H9 (cell line): Measurements from ENCODE around the gene DMD. TPM values are rescaled to one million over a fixed set of nuclear protein-coding genes. Genes with fewer than 3 reads are reported as not detected.

ENCODE experiments used
- DNase-seq: peaks from one replicate; pipeline ENCODE4 v3.0.0-alpha.2; 2017
- H2AFZ ChIP-seq: one replicate; pipeline ENCODE4 v1.6.1; 2013; ENCODE audit warnings: mild to moderate bottlenecking, low read length, control low read depth, moderate library complexity
- H2AK5ac ChIP-seq: 2 replicates; pipeline ENCODE4 v1.6.1; 2013; ENCODE audit warnings: low read length, control low read depth, mixed read lengths; ENCODE audit not compliant: insufficient read length
- H2BK120ac ChIP-seq: one replicate; pipeline ENCODE4 v1.6.1; 2013; ENCODE audit warnings: low read depth, mild to moderate bottlenecking, low read length, control low read depth, inconsistent platforms; ENCODE audit not compliant: poor library complexity, severe bottlenecking
- H2BK12ac ChIP-seq: 2 replicates; pipeline ENCODE4 v1.6.1; 2013; ENCODE audit warnings: low read length, control low read depth, mixed read lengths, low read depth; ENCODE audit not compliant: insufficient read length
- H2BK15ac ChIP-seq: 2 replicates; pipeline ENCODE4 v1.6.1; 2013; ENCODE audit warnings: low read depth, low read length, control low read depth
- H2BK20ac ChIP-seq: one replicate; pipeline ENCODE4 v1.6.1; 2013; ENCODE audit warnings: low read depth, mild to moderate bottlenecking, low read length, control low read depth, inconsistent platforms; ENCODE audit not compliant: poor library complexity, severe bottlenecking
- H2BK5ac ChIP-seq: 2 replicates; pipeline ENCODE4 v1.6.1; 2013; ENCODE audit warnings: low read length, control low read depth, mixed read lengths; ENCODE audit not compliant: insufficient read length
- H3K14ac ChIP-seq: 2 replicates; pipeline ENCODE4 v1.6.1; 2013; ENCODE audit warnings: low read length, control low read depth; ENCODE audit not compliant: insufficient read depth
- H3K18ac ChIP-seq: 2 replicates; pipeline ENCODE4 v1.6.1; 2013; ENCODE audit warnings: low read depth, mild to moderate bottlenecking, mixed read lengths, low read length, control low read depth; ENCODE audit not compliant: insufficient read length
- H3K23ac ChIP-seq: 2 replicates; pipeline ENCODE4 v1.6.1; 2013; ENCODE audit warnings: low read length, control low read depth, mixed read lengths, low read depth; ENCODE audit not compliant: insufficient read length
- H3K23me2 ChIP-seq: 2 replicates; pipeline ENCODE4 v1.6.1; 2013; ENCODE audit warnings: low read depth, mild to moderate bottlenecking, mixed read lengths, low read length, control low read depth; ENCODE audit not compliant: insufficient read length, poor library complexity, severe bottlenecking
- H3K27ac ChIP-seq: 2 replicates; pipeline ENCODE4 v1.5.1; 2013; ENCODE audit warnings: low read length, control low read depth, mixed read lengths, low read depth; ENCODE audit not compliant: insufficient read length
- H3K27me3 ChIP-seq: 2 replicates; pipeline ENCODE4 v1.6.1; 2013; ENCODE audit warnings: low read length, control low read depth, inconsistent platforms; ENCODE audit not compliant: insufficient read depth
- H3K4ac ChIP-seq: 2 replicates; pipeline ENCODE4 v1.6.1; 2013; ENCODE audit warnings: low read depth, mild to moderate bottlenecking, control low read depth, inconsistent platforms, low read length, moderate library complexity
- H3K4me1 ChIP-seq: 2 replicates; pipeline ENCODE4 v1.6.1; 2013; ENCODE audit warnings: low read length, control low read depth, inconsistent platforms; ENCODE audit not compliant: insufficient read depth
- H3K4me2 ChIP-seq: 2 replicates; pipeline ENCODE4 v1.6.1; 2013; ENCODE audit warnings: low read length, control low read depth, mixed read lengths; ENCODE audit not compliant: insufficient read length, insufficient read depth
- H3K56ac ChIP-seq: 2 replicates; pipeline ENCODE4 v1.6.1; 2013; ENCODE audit warnings: low read depth, mild to moderate bottlenecking, mixed read lengths, low read length, control low read depth; ENCODE audit not compliant: insufficient read length
- H3K79me1 ChIP-seq: 2 replicates; pipeline ENCODE4 v1.6.1; 2013; ENCODE audit warnings: low read depth, mild to moderate bottlenecking, moderate library complexity, low read length, control low read depth, inconsistent platforms; ENCODE audit not compliant: insufficient read depth, poor library complexity, severe bottlenecking
- H3K79me2 ChIP-seq: 2 replicates; pipeline ENCODE4 v1.6.1; 2013; ENCODE audit warnings: low read length, control low read depth, inconsistent platforms; ENCODE audit not compliant: insufficient read depth
- H3K9ac ChIP-seq: 2 replicates; pipeline ENCODE4 v1.6.1; 2013; ENCODE audit warnings: low read length, control low read depth, mixed read lengths; ENCODE audit not compliant: insufficient read length; ENCODE audit errors: extremely low read depth
- H3K9me3 ChIP-seq: one replicate; pipeline ENCODE4 v1.6.1; 2013; ENCODE audit warnings: low read depth, low read length, inconsistent platforms; ENCODE audit not compliant: control insufficient read depth
- H3T11ph ChIP-seq: one replicate; pipeline ENCODE4 v1.6.1; 2013; ENCODE audit warnings: mild to moderate bottlenecking, low read length, control low read depth, inconsistent platforms
- H4K20me1 ChIP-seq: one replicate; pipeline ENCODE4 v1.6.1; 2013; ENCODE audit not compliant: control insufficient read depth, insufficient read length, insufficient read depth
- H4K5ac ChIP-seq: 2 replicates; pipeline ENCODE4 v1.6.1; 2013; ENCODE audit warnings: low read depth, mild to moderate bottlenecking, mixed read lengths, low read length, control low read depth; ENCODE audit not compliant: insufficient read length
- H4K8ac ChIP-seq: replicated peaks from 2 replicates; pipeline ENCODE4 v1.6.1; 2013; ENCODE audit warnings: low read length, control low read depth, mixed read lengths, low read depth; ENCODE audit not compliant: insufficient read length
- H4K91ac ChIP-seq: 2 replicates; pipeline ENCODE4 v1.6.1; 2013; ENCODE audit warnings: low read depth, mild to moderate bottlenecking, moderate library complexity, mixed read lengths, low read length, control low read depth; ENCODE audit not compliant: insufficient read length
- H3K27ac Mint-ChIP-seq, 3 experiments: 2 replicates in 2 of 3; 3 replicates in 1 of 3; pipeline ENCODE4 v1.8.0; 2020 to 2021; ENCODE audit warnings: mixed read lengths in 3 of 3, mild to moderate bottlenecking in 1 of 3, moderate library complexity in 1 of 3
- H3K27me3 Mint-ChIP-seq: 2 replicates; pipeline ENCODE4 v1.8.0; 2021; ENCODE audit warnings: low read depth, mild to moderate bottlenecking, moderate library complexity, mixed read lengths
- H3K36me3 Mint-ChIP-seq, 3 experiments: 2 replicates in 2 of 3; 3 replicates in 1 of 3; pipeline ENCODE4 v1.8.0; 2020 to 2021; ENCODE audit warnings: low read depth in 3 of 3, mixed read lengths in 3 of 3; ENCODE audit not compliant: insufficient read depth in 1 of 3
- H3K4me1 Mint-ChIP-seq, 2 experiments: 2 replicates each; pipeline ENCODE4 v1.8.0; 2020; ENCODE audit warnings: mixed read lengths in 2 of 2
- H3K4me3 Mint-ChIP-seq, 2 experiments: 2 replicates in 1 of 2; 3 replicates in 1 of 2; pipeline ENCODE4 v1.8.0; 2020 to 2021; ENCODE audit warnings: mild to moderate bottlenecking in 2 of 2, mixed read lengths in 2 of 2, moderate library complexity in 1 of 2
- H3K9me3 Mint-ChIP-seq, 2 experiments: 2 replicates in 1 of 2; 3 replicates in 1 of 2; pipeline ENCODE4 v1.8.0; 2020; ENCODE audit warnings: mild to moderate bottlenecking in 2 of 2, mixed read lengths in 2 of 2, moderate library complexity in 1 of 2
- CTCF ChIP-seq: fragments of 200-600 bp; sonication (generic); conservative IDR thresholded peaks from 3 replicates; pipeline ENCODE4 v1.8.0; 2021; ENCODE audit warnings: antibody characterized with exemption, mild to moderate bottlenecking
- WGBS: extraction: QIAGEN DNeasy Blood & Tissue Kit; methylation state at CpG from one replicate; pipeline ENCODE4 v1.1.7; 2013; ENCODE audit warnings: missing lambda C conversion rate, low lambda C conversion rate, mixed read lengths; ENCODE audit not compliant: insufficient read length; ENCODE audit errors: extremely low coverage; 5-methylcytosine and 5-hydroxymethylcytosine counted together
- total RNA-seq: library from RNA; stranded (reverse); gene quantifications from 2 replicates; pipeline ENCODE4 v1.2.1, GENCODE V29; 2021

Gene DMD
- total RNA-seq, 1 experiment from 2014 or later, result 3.8 TPM

- H2BK12ac ChIP-seq, result no peak overlapping the region
- Mint-ChIP-seq H3K27ac (peak overlapping the region in 1 of 3 experiments; percentile 59; a peak in 1 of 7 replicates), H3K27me3 (no peaks in the 10 kb centered on the region; the same call in 1 of the 2 replicates), H3K4me3 (no peak overlapping the region), H3K9me3 (peaks cover 57 to 59% of the 10 kb centered on the region in 2 experiments), H3K36me3 (peaks cover 12 to 19% (median 18%) of the 10 kb centered on the region in 3 experiments), H3K4me1 (peaks cover 0 to 12% of the 10 kb centered on the region in 2 experiments; a peak in 2 of 4 replicates)
- H3K79me2 ChIP-seq, result no peaks in the 10 kb centered on the region
- no peaks in the 10 kb centered on the region for H4K20me1 ChIP-seq
- no peak overlapping the region for H3K18ac ChIP-seq
- H3K9me3 ChIP-seq, result peaks cover 8% of the 10 kb centered on the region
- no peaks in the 10 kb centered on the region for H3K79me1 ChIP-seq
- TF ChIP-seq CTCF, result no peak
- no peaks in the 10 kb centered on the region; the same call in 1 of the 2 replicates for H3K4me1 ChIP-seq
- H3K4ac ChIP-seq, result no peak overlapping the region
- H3K56ac ChIP-seq, result no peak overlapping the region
- no peak overlapping the region for H2BK20ac ChIP-seq
- no peak overlapping the region for H3K14ac ChIP-seq
- H2BK5ac ChIP-seq, result no peak overlapping the region
- H3K4me2 ChIP-seq, result no peak overlapping the region
- H3T11ph ChIP-seq, result no peak overlapping the region
- H4K5ac ChIP-seq, result no peak overlapping the region
- no peak overlapping the region for H2AFZ ChIP-seq
- H2BK120ac ChIP-seq, result no peak overlapping the region
- H4K91ac ChIP-seq, result no peak overlapping the region
- no peak overlapping the region for H3K9ac ChIP-seq
- no peak overlapping the region for H2AK5ac ChIP-seq
- no peak overlapping the region for H3K23ac ChIP-seq
- H2BK15ac ChIP-seq, result no peak overlapping the region
- H4K8ac ChIP-seq, result no peak overlapping the region
- no peaks in the 10 kb centered on the region for H3K23me2 ChIP-seq
- H3K27ac ChIP-seq, result no peak overlapping the region
- no CpG with 5 or more reads among the region's 5 CpGs for WGBS
- no peaks in the 10 kb centered on the region for H3K27me3 ChIP-seq
- DNase-seq, result no peak
These were observed 2075.2 kb downstream of the DMD start for GRCh38 chrX:31136144-31136611.
